Osteocyte (in vitro differentiated cells): ENCODE results near the gene CLDN19. TPM values are rescaled to one million over a fixed set of nuclear protein-coding genes. Genes with fewer than 3 reads are reported as not detected.
"Not testable (repeated sequence)": the region's sequence is repeated elsewhere in the genome, so short reads cannot be mapped to it uniquely, and the experiment has no call there.

ENCODE experiments used
- DNase-seq: peaks from one replicate; pipeline ENCODE4 v3.0.0; 2021; ENCODE audit warnings: mixed read lengths; ENCODE audit not compliant: unreplicated experiment; ENCODE audit errors: extremely low spot score
- H3K27ac Mint-ChIP-seq: one replicate; pipeline ENCODE4 v1.8.0; 2021; ENCODE audit warnings: mild to moderate bottlenecking, mixed read lengths; ENCODE audit not compliant: unreplicated experiment
- H3K27me3 Mint-ChIP-seq: one replicate; pipeline ENCODE4 v1.8.0; 2021; ENCODE audit warnings: mixed read lengths; ENCODE audit not compliant: unreplicated experiment
- H3K36me3 Mint-ChIP-seq: one replicate; pipeline ENCODE4 v1.8.0; 2021; ENCODE audit warnings: mixed read lengths; ENCODE audit not compliant: unreplicated experiment
- H3K4me1 Mint-ChIP-seq: one replicate; pipeline ENCODE4 v1.8.0; 2021; ENCODE audit warnings: mixed read lengths; ENCODE audit not compliant: unreplicated experiment
- H3K4me3 Mint-ChIP-seq: one replicate; pipeline ENCODE4 v1.8.0; 2021; ENCODE audit warnings: mild to moderate bottlenecking, moderate library complexity, mixed read lengths; ENCODE audit not compliant: unreplicated experiment
- H3K9me3 Mint-ChIP-seq: one replicate; pipeline ENCODE4 v1.8.0; 2021; ENCODE audit warnings: mixed read lengths; ENCODE audit not compliant: unreplicated experiment
- total RNA-seq: library from RNA; stranded (reverse); gene quantifications from 2 replicates; pipeline ENCODE4 v1.2.1, GENCODE V29; 2021
- TF ChIP-seq, protein P1 (sequence below): fragments of 200-600 bp; sonication (generic); IDR thresholded peaks from 2 replicates; pipeline ENCODE4 v1.5.0; 2021; ENCODE audit warnings: antibody characterized with exemption, mild to moderate bottlenecking, moderate library complexity

Gene CLDN19
- total RNA-seq, 1 donor from 2014 or later: not detected

- Mint-ChIP-seq H3K4me3 (no peak overlapping the region), H3K4me1 (peaks cover 6% of the 10 kb centered on the region), H3K9me3 (no peaks in the 10 kb centered on the region), H3K36me3 (peaks cover 65% of the 10 kb centered on the region), H3K27ac (no peak overlapping the region), H3K27me3 (no peaks in the 10 kb centered on the region)
- no peak for DNase-seq
- TF ChIP-seq, protein P1, sequence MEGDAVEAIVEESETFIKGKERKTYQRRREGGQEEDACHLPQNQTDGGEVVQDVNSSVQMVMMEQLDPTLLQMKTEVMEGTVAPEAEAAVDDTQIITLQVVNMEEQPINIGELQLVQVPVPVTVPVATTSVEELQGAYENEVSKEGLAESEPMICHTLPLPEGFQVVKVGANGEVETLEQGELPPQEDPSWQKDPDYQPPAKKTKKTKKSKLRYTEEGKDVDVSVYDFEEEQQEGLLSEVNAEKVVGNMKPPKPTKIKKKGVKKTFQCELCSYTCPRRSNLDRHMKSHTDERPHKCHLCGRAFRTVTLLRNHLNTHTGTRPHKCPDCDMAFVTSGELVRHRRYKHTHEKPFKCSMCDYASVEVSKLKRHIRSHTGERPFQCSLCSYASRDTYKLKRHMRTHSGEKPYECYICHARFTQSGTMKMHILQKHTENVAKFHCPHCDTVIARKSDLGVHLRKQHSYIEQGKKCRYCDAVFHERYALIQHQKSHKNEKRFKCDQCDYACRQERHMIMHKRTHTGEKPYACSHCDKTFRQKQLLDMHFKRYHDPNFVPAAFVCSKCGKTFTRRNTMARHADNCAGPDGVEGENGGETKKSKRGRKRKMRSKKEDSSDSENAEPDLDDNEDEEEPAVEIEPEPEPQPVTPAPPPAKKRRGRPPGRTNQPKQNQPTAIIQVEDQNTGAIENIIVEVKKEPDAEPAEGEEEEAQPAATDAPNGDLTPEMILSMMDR: no peak
Observed at GRCh38 chr1:42752284-42752683, 12.2 kb upstream of the CLDN19 start.

- DNase-seq, H3K4me1 Mint-ChIP-seq, H3K4me3 Mint-ChIP-seq, H3K27me3 Mint-ChIP-seq, H3K27ac Mint-ChIP-seq, H3K9me3 Mint-ChIP-seq: not testable (repeated sequence)
- peaks cover 66% of the 10 kb centered on the region for H3K36me3 Mint-ChIP-seq
Observed at GRCh38 chr1:42751511-42752070, 11.6 kb upstream of the CLDN19 start.

- DNase-seq: no peak
- TF ChIP-seq, protein P1: no peak
- Mint-ChIP-seq H3K27me3 (no peaks in the 10 kb centered on the region), H3K4me3 (no peak overlapping the region), H3K9me3 (no peaks in the 10 kb centered on the region), H3K4me1 (peaks cover 2% of the 10 kb centered on the region), H3K36me3 (peaks cover 60% of the 10 kb centered on the region), H3K27ac (no peak overlapping the region)
Observed at GRCh38 chr1:42750041-42750440, 10.0 kb upstream of the CLDN19 start.

- Mint-ChIP-seq H3K36me3 (peaks cover 50% of the 10 kb centered on the region), H3K27me3 (no peaks in the 10 kb centered on the region), H3K4me1 (peaks cover 5% of the 10 kb centered on the region), H3K9me3 (no peaks in the 10 kb centered on the region), H3K4me3 (no peak overlapping the region), H3K27ac (no peak overlapping the region)
- TF ChIP-seq, protein P1: no peak
- no peak for DNase-seq
Observed at GRCh38 chr1:42748461-42749410, 8.7 kb upstream of the CLDN19 start.

- H3K4me1 Mint-ChIP-seq: peaks cover 12% of the 10 kb centered on the region
- H3K27me3 Mint-ChIP-seq: no peaks in the 10 kb centered on the region
- no peak for DNase-seq
- TF ChIP-seq, protein P1: no peak
- peaks cover 48% of the 10 kb centered on the region for H3K36me3 Mint-ChIP-seq
- no peaks in the 10 kb centered on the region for H3K9me3 Mint-ChIP-seq
- no peak overlapping the region for H3K4me3 Mint-ChIP-seq
- no peak overlapping the region for H3K27ac Mint-ChIP-seq
Observed at GRCh38 chr1:42748021-42748420, 8.0 kb upstream of the CLDN19 start.
